Left lung (tissue), 10 donors: Measurements from ENCODE around the gene NOXA1. TPM values are rescaled to one million over a fixed set of nuclear protein-coding genes. Genes with fewer than 3 reads are reported as not detected.

Source experiments
- ATAC-seq: fragments of 200-7000 bp; cut with Tn5 transposase; one replicate; pipeline ENCODE4 v1.9.1; 2020; ENCODE audit warnings: moderate library complexity
- DNase-seq, 4 donors: peaks; one replicate each; pipeline ENCODE4 v3.0.0-alpha.2; 2013 to 2020
- H3K27ac ChIP-seq, 2 donors: fragments of 200-600 bp; sonication (generic) in 1 of 2; one replicate each; pipeline versions ENCODE4 v1.5.0 to v1.8.0; 2020 to 2021
- H3K27me3 ChIP-seq, 2 donors: fragments of 200-600 bp; sonication (generic) in 1 of 2; one replicate each; pipeline versions ENCODE4 v1.5.0 to v1.8.0; 2020 to 2021
- H3K36me3 ChIP-seq, 2 donors: fragments of 200-600 bp; sonication (generic) in 1 of 2; one replicate each; pipeline versions ENCODE4 v1.5.0 to v1.8.0; 2020 to 2021
- H3K4me1 ChIP-seq, 2 donors: fragments of 200-600 bp; one replicate each; pipeline ENCODE4 v1.8.0; 2021
- H3K4me3 ChIP-seq, 2 donors: fragments of 200-600 bp; sonication (generic) in 1 of 2; one replicate each; pipeline versions ENCODE4 v1.5.0 to v1.8.0; 2020 to 2021; ENCODE audit warnings: mild to moderate bottlenecking in 1 of 2
- H3K9me3 ChIP-seq, 2 donors: fragments of 200-600 bp; sonication (generic) in 1 of 2; one replicate each; pipeline versions ENCODE4 v1.5.0 to v1.8.0; 2020 to 2021
- CTCF ChIP-seq, 2 donors: fragments of 200-600 bp; sonication (generic) in 1 of 2; IDR thresholded peaks; one replicate each; pipeline versions ENCODE4 v1.5.0 to v1.8.0; 2021; ENCODE audit warnings: antibody characterized with exemption in 2 of 2
- intact Hi-C, 2 donors: fragments of 100-400 bp; cut with DNase I; formaldehyde crosslinking; loops; one replicate each; pipeline versions ENCODE4 v1.11.2 to v1.14.2; 2022
- polyA plus RNA-seq, 6 donors: library from polyadenylated mRNA; unstranded; fragments of 120-200 nt; gene quantifications; one replicate each; pipeline ENCODE4 v1.2.1, GENCODE V29; 2013; ENCODE audit not compliant: insufficient read length in 6 of 6
- total RNA-seq, 2 donors: library from RNA; stranded (reverse); fragmentation: NEBNext Ultra II Directional; extraction: Animal tissue kit (Norgen Biotek cat#: 25700); gene quantifications; one replicate each; pipeline ENCODE4 v1.2.1, GENCODE V29; 2021
- donor health status: DM: no; HTN: yes; CAD: no.
- donor health status: DM: no; HTN: no; CAD: no.

NOXA1 gene
- total and polyA plus RNA-seq, 8 donors = 4.5 to 8.7 (median 6.9) TPM

GRCh38 chr9:137403269-137403668 lies 19.9 kb upstream of the NOXA1 start:
- Histone ChIP-seq H3K27ac (no peak overlapping the region), H3K9me3 (no peaks in the 10 kb centered on the region), H3K27me3 (peaks cover 0 to 23% of the 10 kb centered on the region in 2 donors), H3K36me3 (no peaks in the 10 kb centered on the region), H3K4me1 (peaks cover 11 to 23% of the 10 kb centered on the region in 2 donors), H3K4me3 (no peak overlapping the region)
- intact Hi-C loops = loop anchor here in 1 of 2 donors (10.0 kb wide), 1 partner anchor 98 kb away; the partner anchor contains the start of gene NRARP
- peak in 1 of 4 donors; percentile 48 for DNase-seq
- no peak for ATAC-seq
- TF ChIP-seq CTCF (IDR thresholded peaks at IDR 0.05) = no peak

GRCh38 chr9:137404961-137405567 lies 18.1 kb upstream of the NOXA1 start:
- no peak for TF ChIP-seq CTCF (IDR thresholded peaks at IDR 0.05)
- peaks cover 11 to 23% of the 10 kb centered on the region in 2 donors for H3K4me1 ChIP-seq
- no peak for ATAC-seq
- intact Hi-C loops = loop anchor here in 1 of 2 donors (10.0 kb wide), 1 partner anchor 100 kb away; the partner anchor contains the start of gene NRARP
- H3K9me3 ChIP-seq = no peaks in the 10 kb centered on the region
- H3K27ac ChIP-seq = no peak overlapping the region
- DNase-seq = peak in 1 of 4 donors; percentile 60
- H3K27me3 ChIP-seq = peaks cover 0 to 23% of the 10 kb centered on the region in 2 donors
- no peaks in the 10 kb centered on the region for H3K36me3 ChIP-seq
- no peak overlapping the region for H3K4me3 ChIP-seq

GRCh38 chr9:137405677-137406081 lies 17.5 kb upstream of the NOXA1 start:
- intact Hi-C loops = loop anchor here in 1 of 2 donors (10.0 kb wide), 1 partner anchor 101 kb away; the partner anchor contains the start of gene NRARP
- H3K27me3 ChIP-seq = peaks cover 0 to 25% of the 10 kb centered on the region in 2 donors
- no peaks in the 10 kb centered on the region for H3K36me3 ChIP-seq
- peaks cover 11 to 28% of the 10 kb centered on the region in 2 donors for H3K4me1 ChIP-seq
- ATAC-seq (no peak), DNase-seq (no peak)
- no peaks in the 10 kb centered on the region for H3K9me3 ChIP-seq
- no peak for TF ChIP-seq CTCF (IDR thresholded peaks at IDR 0.05)
- no peak overlapping the region for H3K4me3 ChIP-seq
- H3K27ac ChIP-seq = no peak overlapping the region

- intact Hi-C loops = loop anchor here in 1 of 2 donors (10.0 kb wide), 1 partner anchor 101 kb away; the partner anchor contains the start of gene NRARP
- Histone ChIP-seq H3K4me3 (peak overlapping the region; percentile 15 to 30), H3K4me1 (peaks cover 11 to 33% of the 10 kb centered on the region in 2 donors), H3K9me3 (no peaks in the 10 kb centered on the region), H3K27me3 (peaks cover 0 to 30% of the 10 kb centered on the region in 2 donors), H3K36me3 (no peaks in the 10 kb centered on the region), H3K27ac (peak overlapping the region in 1 of 2 donors; percentile 55)
- ATAC-seq = no peak
- DNase-seq = peak in 1 of 4 donors; percentile 77
- TF ChIP-seq CTCF (IDR thresholded peaks at IDR 0.05) = no peak
Measured at GRCh38 chr9:137406085-137406760, 17.0 kb upstream of the NOXA1 start.
